GM21786 (cell line): Measurements from ENCODE around the gene GJC2.
"Not testable (repeated sequence)": the region's sequence is repeated elsewhere in the genome, so short reads cannot be mapped to it uniquely, and the experiment has no call there.

Source experiments
- ATAC-seq: cut with Tn5 transposase; IDR thresholded peaks from one replicate; pipeline ENCODE4 v1.9.1; 2021; ENCODE audit not compliant: unreplicated experiment

GJC2 gene

GRCh38 chr1:228184152-228184551 lies 34.4 kb downstream of the GJC2 start:
- ATAC-seq: no peak

- ATAC-seq: no peak
Observed at GRCh38 chr1:228185641-228185965, 35.9 kb downstream of the GJC2 start.

GRCh38 chr1:228188249-228188648 lies 38.5 kb downstream of the GJC2 start:
- not testable (repeated sequence) for ATAC-seq

- no peak for ATAC-seq
Observed at GRCh38 chr1:228190182-228190581, 40.5 kb downstream of the GJC2 start.

- ATAC-seq: no peak
Observed at GRCh38 chr1:228190778-228191177, 41.0 kb downstream of the GJC2 start.

- no peak for ATAC-seq
Observed at GRCh38 chr1:228194436-228194835, 44.7 kb downstream of the GJC2 start.

- ATAC-seq: no peak
Observed at GRCh38 chr1:228194921-228195812, 45.4 kb downstream of the GJC2 start.

GRCh38 chr1:228197555-228198147 lies 47.9 kb downstream of the GJC2 start:
- ATAC-seq: no peak

GRCh38 chr1:228198977-228199590 lies 49.4 kb downstream of the GJC2 start:
- ATAC-seq: no peak

GRCh38 chr1:228204958-228205357 lies 55.2 kb downstream of the GJC2 start:
- ATAC-seq: no peak

- no peak for ATAC-seq
Observed at GRCh38 chr1:228205526-228206436, 56.1 kb downstream of the GJC2 start.

- ATAC-seq: no peak
Observed at GRCh38 chr1:228206582-228207351, 57.0 kb downstream of the GJC2 start.

GRCh38 chr1:228207381-228207810 lies 57.7 kb downstream of the GJC2 start:
- no peak for ATAC-seq

GRCh38 chr1:228207851-228208821 lies 58.4 kb downstream of the GJC2 start, which contains the start of gene OBSCN:
Gene OBSCN (plus strand): TSS chr1:228208044. CDS start chr1:228211784, 3,740 bp downstream.
- ATAC-seq: no peak

GRCh38 chr1:228208831-228209551 lies 59.3 kb downstream of the GJC2 start:
- ATAC-seq: no peak
